ENCODE results near the gene PCK2.

PCK2 gene

DNA sequence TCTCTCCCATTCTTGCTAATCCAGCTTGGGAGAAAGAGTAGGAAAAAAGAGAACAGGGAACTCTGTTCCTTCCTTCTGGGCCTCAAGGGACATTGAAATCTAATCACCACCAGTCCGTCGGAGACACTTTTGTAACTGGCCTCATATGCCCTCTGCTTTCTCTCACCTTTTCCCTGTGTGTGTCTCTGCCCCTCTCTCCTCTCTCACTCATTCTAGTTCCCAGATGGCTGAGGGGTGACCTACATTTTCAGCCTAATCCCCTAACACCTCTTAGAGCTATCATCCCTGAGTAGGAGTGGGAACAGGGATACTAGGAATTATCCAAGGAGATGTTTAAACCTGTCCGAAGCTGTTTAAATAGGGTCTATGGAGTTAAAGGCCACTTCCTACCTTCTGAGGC lies 8.9 kb upstream of the PCK2 start:
- CTCF ChIA-PET = interaction anchor here (0.7 to 8.5 kb wide), 5 partner anchors 8 to 158 kb away, joined by 3 to 100 read pairs (median 4); partner anchors contain the start of genes IRF9 and TINF2
- no peak for DNase-seq (ENCODE audit: extremely low spot score)

DNA sequence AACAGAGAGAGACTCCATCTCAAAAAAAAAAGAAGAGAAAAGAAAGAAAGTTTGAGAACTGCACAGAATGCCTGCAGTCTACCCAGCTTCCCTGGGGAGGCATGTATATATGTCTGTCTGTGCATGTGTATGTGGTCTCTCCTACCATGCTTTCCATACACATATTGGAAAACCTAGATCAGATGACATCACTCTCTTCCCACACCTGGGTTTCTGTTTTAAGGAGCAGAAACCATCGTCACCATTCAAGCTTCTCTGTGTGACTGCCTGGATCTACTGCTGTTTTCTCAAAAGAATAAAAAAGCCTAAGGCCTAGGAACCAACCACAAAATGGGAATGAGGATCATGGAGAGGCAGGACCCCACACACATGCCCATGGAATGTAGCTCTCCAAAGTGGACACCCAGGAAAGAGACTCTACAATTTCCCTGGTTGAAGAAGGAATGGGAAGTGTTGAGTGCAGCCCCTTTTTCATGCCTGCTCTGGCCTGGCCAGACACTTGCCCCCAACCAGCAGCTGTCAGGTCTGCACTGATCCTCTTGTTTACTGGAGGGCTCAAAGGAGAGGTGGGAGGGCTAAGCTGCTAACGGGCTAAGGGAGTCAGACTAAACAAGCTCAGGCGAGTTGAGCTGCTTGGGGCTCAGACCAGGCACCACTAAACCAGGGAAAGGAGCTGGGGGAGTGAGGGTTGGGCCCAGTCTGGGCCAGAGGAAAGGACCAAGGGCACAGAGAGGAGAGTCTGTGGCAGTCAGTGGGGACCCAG lies 7.7 kb upstream of the PCK2 start:
- CTCF ChIA-PET = interaction anchor here (0.7 to 8.5 kb wide), 7 partner anchors 9 to 175 kb away, joined by 3 to 100 read pairs (median 4); partner anchors contain the start of gene TINF2
- no peak for DNase-seq (ENCODE audit: extremely low spot score)
- POLR2A ChIA-PET = no interaction called here
- TF ChIP-seq, protein P1, sequence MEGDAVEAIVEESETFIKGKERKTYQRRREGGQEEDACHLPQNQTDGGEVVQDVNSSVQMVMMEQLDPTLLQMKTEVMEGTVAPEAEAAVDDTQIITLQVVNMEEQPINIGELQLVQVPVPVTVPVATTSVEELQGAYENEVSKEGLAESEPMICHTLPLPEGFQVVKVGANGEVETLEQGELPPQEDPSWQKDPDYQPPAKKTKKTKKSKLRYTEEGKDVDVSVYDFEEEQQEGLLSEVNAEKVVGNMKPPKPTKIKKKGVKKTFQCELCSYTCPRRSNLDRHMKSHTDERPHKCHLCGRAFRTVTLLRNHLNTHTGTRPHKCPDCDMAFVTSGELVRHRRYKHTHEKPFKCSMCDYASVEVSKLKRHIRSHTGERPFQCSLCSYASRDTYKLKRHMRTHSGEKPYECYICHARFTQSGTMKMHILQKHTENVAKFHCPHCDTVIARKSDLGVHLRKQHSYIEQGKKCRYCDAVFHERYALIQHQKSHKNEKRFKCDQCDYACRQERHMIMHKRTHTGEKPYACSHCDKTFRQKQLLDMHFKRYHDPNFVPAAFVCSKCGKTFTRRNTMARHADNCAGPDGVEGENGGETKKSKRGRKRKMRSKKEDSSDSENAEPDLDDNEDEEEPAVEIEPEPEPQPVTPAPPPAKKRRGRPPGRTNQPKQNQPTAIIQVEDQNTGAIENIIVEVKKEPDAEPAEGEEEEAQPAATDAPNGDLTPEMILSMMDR (IDR thresholded peaks at IDR 0.05; ENCODE audit: control extremely low read depth, extremely low read depth, low read depth, missing control alignments) = no peak

More for the DNA sequence above, 8.9 kb upstream of the PCK2 start:
- POLR2A ChIA-PET = no interaction called here
- TF ChIP-seq, protein P1 (IDR thresholded peaks at IDR 0.05; ENCODE audit: control extremely low read depth, extremely low read depth, low read depth, missing control alignments) = no peak

DNA sequence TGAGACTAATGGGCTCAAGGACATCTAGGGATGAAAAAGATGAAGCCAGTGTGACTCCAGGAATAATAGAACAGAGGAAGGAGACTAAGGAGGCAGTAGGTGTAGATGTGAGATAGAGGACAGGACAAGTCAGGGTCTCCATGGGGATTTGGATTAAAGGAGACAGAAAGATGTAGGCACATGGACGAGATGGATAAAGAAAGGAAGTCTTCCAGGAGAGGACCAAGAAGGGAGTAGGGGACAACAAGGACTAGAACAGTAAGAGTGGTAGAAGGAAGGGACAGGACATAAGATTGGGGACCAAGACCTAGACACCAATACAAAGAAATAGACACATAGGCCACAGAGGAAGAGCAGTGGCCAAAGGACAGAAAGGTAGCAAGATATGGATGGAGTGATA lies 7.1 kb upstream of the PCK2 start:
- ChIA-PET CTCF (interaction anchor here (0.7 to 8.5 kb wide), 3 partner anchors 21 to 72 kb away, joined by 3 to 100 read pairs (median 4); no protein-coding TSS in a partner anchor), POLR2A (no interaction called here)
- TF ChIP-seq, protein P1 (IDR thresholded peaks at IDR 0.05; ENCODE audit: control extremely low read depth, extremely low read depth, low read depth, missing control alignments) = no peak
- no peak for DNase-seq (ENCODE audit: extremely low spot score)

DNA sequence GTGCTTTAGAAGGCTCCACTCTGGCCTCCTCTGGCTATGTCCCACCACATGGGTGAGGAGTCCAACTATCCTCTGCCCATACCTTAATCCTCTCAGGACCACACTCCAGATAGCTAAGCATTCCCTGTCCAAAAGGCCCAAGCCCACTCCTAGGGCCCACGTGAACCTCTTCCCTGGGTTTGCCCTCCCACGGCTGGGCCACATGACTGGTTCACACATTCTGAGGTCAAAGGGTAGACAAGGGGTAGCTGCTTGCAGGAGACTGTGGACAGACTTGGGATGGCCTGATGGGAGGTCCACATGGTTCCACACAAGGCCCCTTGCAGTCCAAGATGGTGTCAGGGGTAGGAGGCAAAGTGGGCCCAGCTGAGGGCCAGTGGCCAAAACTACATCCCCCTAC lies 6.0 kb upstream of the PCK2 start:
- DNase-seq (ENCODE audit: extremely low spot score) = no peak
- POLR2A ChIA-PET = no interaction called here
- TF ChIP-seq, protein P1 (IDR thresholded peaks at IDR 0.05; ENCODE audit: control extremely low read depth, extremely low read depth, low read depth, missing control alignments) = no peak
- CTCF ChIA-PET = interaction anchor here (1.0 to 13.9 kb wide), 3 partner anchors 15 to 30 kb away, joined by 8 to 246 read pairs (median 71); partner anchors contain the start of gene CPNE6

DNA sequence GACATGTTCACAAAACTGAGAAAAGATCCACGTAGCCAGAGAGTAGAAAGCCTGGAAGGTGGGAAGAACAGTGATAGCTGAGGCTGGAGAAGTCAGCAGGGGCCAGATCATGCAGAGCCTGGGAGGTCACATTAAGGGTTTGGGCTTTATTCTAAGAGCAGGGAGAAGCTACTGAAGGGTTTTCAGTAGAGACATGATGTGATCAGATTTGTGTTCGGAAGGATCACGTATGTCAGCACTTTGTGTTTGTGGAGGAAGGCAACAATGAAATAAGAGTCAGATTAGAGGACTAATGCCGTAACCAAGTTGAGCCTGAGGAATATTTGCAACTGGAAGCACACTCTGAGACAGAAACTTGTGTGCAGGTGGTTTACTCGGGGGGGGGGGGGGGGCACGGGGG lies 4.2 kb upstream of the PCK2 start:
- ChIA-PET POLR2A (no interaction called here), CTCF (interaction anchor here (0.8 to 13.9 kb wide), 33 partner anchors 10 to 501 kb away, joined by 3 to 246 read pairs (median 5); partner anchors contain the start of genes CPNE6, DCAF11, DHRS4L2 and EMC9)
- TF ChIP-seq, protein P1 (IDR thresholded peaks at IDR 0.05; ENCODE audit: control extremely low read depth, extremely low read depth, low read depth, missing control alignments) = no peak
- no peak for DNase-seq (ENCODE audit: extremely low spot score)

DNA sequence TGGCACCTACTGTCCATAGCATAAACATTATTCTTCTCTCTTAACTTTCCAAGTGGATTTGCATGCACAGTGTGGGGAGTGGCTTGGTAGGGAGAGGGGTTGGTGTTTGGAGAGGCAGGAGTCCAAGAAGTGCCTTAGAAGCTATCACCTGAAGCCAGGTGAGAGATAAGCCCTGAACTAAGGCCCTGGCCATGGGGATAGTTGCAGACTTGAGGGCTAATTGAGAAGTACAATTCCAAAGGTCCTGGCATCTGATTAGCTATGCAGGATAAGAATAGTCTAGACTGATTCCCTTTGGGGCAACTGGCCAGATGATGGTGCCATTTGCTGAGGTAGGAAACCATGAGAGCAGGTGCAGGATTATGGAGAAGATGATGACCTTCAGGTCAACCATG lies 2.0 kb upstream of the PCK2 start:
- no peak for DNase-seq (ENCODE audit: extremely low spot score)
- ChIA-PET POLR2A (no interaction called here), CTCF (interaction anchor here (0.8 to 13.9 kb wide), 14 partner anchors 12 to 216 kb away, joined by 3 to 246 read pairs (median 5); partner anchors contain the start of genes CARMIL3, CIDEB, CPNE6 and DCAF11)
- TF ChIP-seq, protein P1 (IDR thresholded peaks at IDR 0.05; ENCODE audit: control extremely low read depth, extremely low read depth, low read depth, missing control alignments) = no peak

Data from GM10248 (cell line).